ENCODE data around the gene B3GALT6.

Gene B3GALT6

DNA sequence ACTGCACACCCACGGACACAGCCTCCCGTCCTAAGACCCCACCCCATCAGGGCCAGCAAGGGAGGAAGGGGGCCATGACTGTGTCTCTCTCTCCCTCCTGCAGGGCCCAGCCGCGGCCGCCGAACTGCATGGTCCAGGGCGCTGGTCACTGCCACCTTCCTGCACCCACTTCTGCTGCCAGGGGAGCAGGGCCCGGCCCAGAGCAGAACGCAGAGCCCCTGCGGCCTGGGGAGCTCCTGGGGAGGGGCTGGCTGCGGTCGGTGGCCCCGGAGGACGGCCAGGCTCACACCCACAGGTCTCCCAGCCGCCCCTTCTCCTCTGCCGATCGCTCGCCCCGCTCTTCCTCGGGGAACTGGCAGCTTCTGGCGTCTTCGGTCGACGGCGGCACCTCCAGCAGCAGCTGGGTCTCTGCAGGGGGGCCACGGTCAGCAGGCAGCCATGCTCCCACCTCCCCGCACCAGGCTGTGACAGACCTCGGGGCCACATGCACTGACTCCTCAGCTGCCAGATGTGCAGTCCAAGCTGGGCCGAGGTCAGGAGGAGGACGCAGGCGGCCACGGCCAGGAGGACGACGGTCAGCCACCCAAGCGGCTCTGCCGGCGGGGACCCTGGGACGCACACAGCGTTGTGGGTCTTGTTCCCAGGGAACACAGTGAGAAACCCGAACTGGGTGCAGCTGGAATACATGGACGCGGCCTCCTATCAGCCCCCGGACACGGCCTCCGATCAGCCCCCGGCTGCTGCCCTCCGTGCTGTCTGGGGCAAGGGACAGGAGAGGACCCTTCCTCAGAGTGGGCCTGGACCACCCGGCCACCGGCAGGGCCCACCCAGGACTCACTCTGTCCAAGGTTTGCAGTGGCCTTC lies 28.2 kb upstream of the B3GALT6 start:
- TF ChIP-seq, protein P1, sequence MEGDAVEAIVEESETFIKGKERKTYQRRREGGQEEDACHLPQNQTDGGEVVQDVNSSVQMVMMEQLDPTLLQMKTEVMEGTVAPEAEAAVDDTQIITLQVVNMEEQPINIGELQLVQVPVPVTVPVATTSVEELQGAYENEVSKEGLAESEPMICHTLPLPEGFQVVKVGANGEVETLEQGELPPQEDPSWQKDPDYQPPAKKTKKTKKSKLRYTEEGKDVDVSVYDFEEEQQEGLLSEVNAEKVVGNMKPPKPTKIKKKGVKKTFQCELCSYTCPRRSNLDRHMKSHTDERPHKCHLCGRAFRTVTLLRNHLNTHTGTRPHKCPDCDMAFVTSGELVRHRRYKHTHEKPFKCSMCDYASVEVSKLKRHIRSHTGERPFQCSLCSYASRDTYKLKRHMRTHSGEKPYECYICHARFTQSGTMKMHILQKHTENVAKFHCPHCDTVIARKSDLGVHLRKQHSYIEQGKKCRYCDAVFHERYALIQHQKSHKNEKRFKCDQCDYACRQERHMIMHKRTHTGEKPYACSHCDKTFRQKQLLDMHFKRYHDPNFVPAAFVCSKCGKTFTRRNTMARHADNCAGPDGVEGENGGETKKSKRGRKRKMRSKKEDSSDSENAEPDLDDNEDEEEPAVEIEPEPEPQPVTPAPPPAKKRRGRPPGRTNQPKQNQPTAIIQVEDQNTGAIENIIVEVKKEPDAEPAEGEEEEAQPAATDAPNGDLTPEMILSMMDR (IDR thresholded peaks at IDR 0.05; ENCODE audit: low read depth, low read length, missing control alignments): no peak
- no peak for DNase-seq (ENCODE audit: extremely low read depth, low read depth)
- H3K4me3 ChIP-seq (replicated peaks; ENCODE audit: low read depth, low read length): no peak overlapping the region

GRCh38 chr1:1204425-1204920 lies 27.6 kb upstream of the B3GALT6 start:
- H3K4me3 ChIP-seq (replicated peaks; ENCODE audit: low read depth, low read length): no peak overlapping the region
- no peak for DNase-seq (ENCODE audit: extremely low read depth, low read depth)
- TF ChIP-seq, protein P1 (IDR thresholded peaks at IDR 0.05; ENCODE audit: low read depth, low read length, missing control alignments): no peak

- H3K4me3 ChIP-seq (replicated peaks; ENCODE audit: low read depth, low read length): no peak overlapping the region
- TF ChIP-seq, protein P1 (IDR thresholded peaks at IDR 0.05; ENCODE audit: low read depth, low read length, missing control alignments): no peak
- no peak for DNase-seq (ENCODE audit: extremely low read depth, low read depth)
Observed at GRCh38 chr1:1204998-1205768, 26.9 kb upstream of the B3GALT6 start.

GRCh38 chr1:1205769-1206375 lies 26.2 kb upstream of the B3GALT6 start:
- no peak for DNase-seq (ENCODE audit: extremely low read depth, low read depth)
- no peak overlapping the region for H3K4me3 ChIP-seq (replicated peaks; ENCODE audit: low read depth, low read length)
- TF ChIP-seq, protein P1 (IDR thresholded peaks at IDR 0.05; ENCODE audit: low read depth, low read length, missing control alignments): no peak

DNA sequence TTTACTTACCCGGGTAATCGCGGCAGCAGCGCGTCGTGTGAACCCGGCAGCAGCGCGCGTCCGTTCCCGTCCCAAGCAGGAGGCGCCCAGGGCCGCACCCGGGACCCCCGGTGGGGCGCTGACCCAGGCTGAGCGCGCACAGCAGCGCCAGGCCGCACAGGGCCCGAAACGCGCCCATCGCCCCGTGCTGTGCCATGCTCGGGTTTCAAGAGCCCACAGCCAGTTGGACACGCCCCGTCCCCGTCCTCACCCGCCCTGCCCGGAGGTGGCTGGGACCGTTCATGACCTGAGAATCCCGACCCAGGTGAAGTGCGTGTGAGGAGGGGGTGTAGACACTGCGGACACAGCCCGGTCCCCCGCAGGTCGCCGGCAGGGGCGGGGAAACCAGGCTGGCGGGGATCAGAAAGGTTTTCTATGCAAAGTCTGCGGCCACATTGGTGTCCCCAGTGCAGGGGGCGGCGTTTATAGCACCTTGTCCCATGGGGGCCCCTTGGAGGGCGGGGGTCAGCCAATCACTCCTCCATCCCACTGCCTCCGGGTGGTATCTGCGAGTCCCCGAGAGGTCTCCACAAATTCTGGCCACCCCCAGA lies 25.6 kb upstream of the B3GALT6 start, which contains the start of gene TNFRSF18:
Gene TNFRSF18 (minus strand): TSS at position 217 of the 590 bp plus-strand sequence. CDS start 21 bp downstream, at position 196.
- no peak for DNase-seq (ENCODE audit: extremely low read depth, low read depth)
- no peak within 1 kb of the TSS for H3K4me3 ChIP-seq (replicated peaks; ENCODE audit: low read depth, low read length)
- TF ChIP-seq, protein P1 (IDR thresholded peaks at IDR 0.05; ENCODE audit: low read depth, low read length, missing control alignments): no peak

DNA sequence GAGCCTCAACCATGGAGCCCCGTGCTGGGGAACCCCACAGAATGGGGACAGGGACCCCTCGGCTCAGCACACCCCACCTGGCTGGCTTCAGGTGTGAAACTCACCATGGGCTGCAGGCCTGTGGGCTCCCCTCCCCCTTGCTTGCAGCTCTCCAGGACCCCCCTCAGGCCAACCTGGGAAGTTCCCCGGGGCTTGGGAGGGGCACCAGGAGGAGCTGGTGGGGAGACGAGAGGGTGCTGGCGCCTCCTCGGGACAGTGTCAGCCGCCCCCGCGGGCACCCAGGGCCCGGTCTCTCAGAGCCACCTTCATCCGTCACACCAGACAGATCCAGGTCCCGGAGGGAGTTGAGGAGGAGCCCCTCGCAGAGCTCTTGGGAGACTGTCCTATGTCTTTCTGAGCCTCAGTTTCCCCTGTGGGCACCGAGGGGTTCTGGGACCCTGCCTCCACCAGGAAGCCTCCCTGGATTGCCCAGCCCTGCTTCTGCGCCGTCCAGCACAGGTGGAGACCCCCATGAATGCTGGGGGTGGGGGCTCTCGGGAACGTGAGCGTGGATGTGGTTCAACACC lies 25.0 kb upstream of the B3GALT6 start:
- TF ChIP-seq, protein P1 (IDR thresholded peaks at IDR 0.05; ENCODE audit: low read depth, low read length, missing control alignments): no peak
- no peak overlapping the region for H3K4me3 ChIP-seq (replicated peaks; ENCODE audit: low read depth, low read length)

More for the DNA sequence above, 25.0 kb upstream of the B3GALT6 start:
- DNase-seq (ENCODE audit: extremely low read depth, low read depth): no peak

All from HFF-Myc (cell line).